Adrenal gland (tissue), 12 donors: ENCODE measurements around the gene ABCG1. TPM values are rescaled to one million over a fixed set of nuclear protein-coding genes. Genes with fewer than 3 reads are reported as not detected.

Experiments used
- DNase-seq, 7 donors: peaks; one replicate each; pipeline ENCODE4 v3.0.0-alpha.2; 2019 to 2020
- H3K27ac ChIP-seq, 5 donors: fragments of 200-600 bp; sonication (generic) in 4 of 5; 1 replicate in 3 of 5; 2 replicates in 2 of 5; pipeline versions ENCODE4 v1.5.1 to v1.8.0; 2016 to 2020; ENCODE audit warnings: mild to moderate bottlenecking in 1 of 5
- H3K27me3 ChIP-seq: fragments of 200-600 bp; 2 replicates; pipeline ENCODE4 v1.8.0; 2021
- H3K36me3 ChIP-seq, 2 donors: fragments of 200-600 bp; replicated peaks in 1 of 2; 1 replicate in 1 of 2; 2 replicates in 1 of 2; pipeline versions ENCODE4 v1.5.1 to v1.8.0; 2018 to 2022
- H3K4me1 ChIP-seq, 2 donors: fragments of 200-600 bp; replicated peaks in 1 of 2; 1 replicate in 1 of 2; 2 replicates in 1 of 2; pipeline versions ENCODE4 v1.5.1 to v1.8.0; 2018 to 2021
- H3K4me3 ChIP-seq, 4 donors: fragments of 200-600 bp; sonication (generic) in 3 of 4; one replicate each; pipeline ENCODE4 v1.5.1; 2016 to 2018
- H3K9me3 ChIP-seq, 3 donors: fragments of 200-600 bp; sonication (generic) in 1 of 3; replicated peaks in 1 of 3; 1 replicate in 2 of 3; 2 replicates in 1 of 3; pipeline versions ENCODE4 v1.5.1 to v1.8.0; 2016 to 2021
- CTCF ChIP-seq, 6 experiments: fragments of 450-650 bp in 4 of 6; fragments of 200-600 bp in 2 of 6; sonication (generic) in 1 of 6; IDR thresholded peaks; 1 replicate in 5 of 6; 2 replicates in 1 of 6; pipeline versions ENCODE4 v1.5.1 to v1.8.0; 2016 to 2021; ENCODE audit warnings: antibody characterized with exemption in 6 of 6, mild to moderate bottlenecking in 2 of 6, moderate library complexity in 1 of 6
- POLR2A ChIP-seq, 2 donors: fragments of 450-650 bp; IDR thresholded peaks; one replicate each; pipeline ENCODE4 v1.6.1; 2017; ENCODE audit warnings: antibody characterized with exemption in 2 of 2, mild to moderate bottlenecking in 2 of 2, moderate library complexity in 1 of 2
- whole genome bisulfite sequencing, 4 donors: extraction: QIAGEN DNeasy Blood & Tissue Kit in 2 of 4; methylation state at CpG; one replicate each; pipeline versions ENCODE4 v1.1.5 to v1.1.7; 2013 to 2017; 5-methylcytosine and 5-hydroxymethylcytosine counted together
- intact Hi-C, 2 donors: fragments of 100-400 bp; cut with DNase I; formaldehyde crosslinking; loops; one replicate each; pipeline versions ENCODE4 v1.14.1 to v1.15.0; 2022 to 2023
- polyA plus RNA-seq, 3 donors: library from polyadenylated mRNA; stranded (reverse); fragments of 200-250 nt in 2 of 3; fragments of 350-450 nt in 1 of 3; fragmentation: Illumina TruSeq in 1 of 3; extraction: RNeasy Lipid Tissue Mini Kit (QIAGEN cat#74804) in 1 of 3; gene quantifications; one replicate each; pipeline ENCODE4 v1.2.3, GENCODE V29; 2013 to 2014
- total RNA-seq, 9 donors: library from RNA; depleted of rRNA in 4 of 9; stranded (reverse); fragments of >200 nt in 4 of 9; fragments of 120-200 nt in 1 of 9; fragmentation: NEBNext Ultra II Directional in 1 of 9; extraction: Animal tissue kit (Norgen Biotek cat#: 25700) in 1 of 9; gene quantifications; one replicate each; pipeline versions ENCODE4 v1.1.0 to v1.2.4, GENCODE V29; 2013 to 2023
- donor health status: healthy with polysubstance abuse.
- donor health status: Bipolar disorder and iron deficiency.
- donor health status: DM: yes; HTN: yes; CAD: no.
- donor health status: DM: no; HTN: no; CAD: no.
- donor health status: DM: no; HTN: no; CAD: no.
- donor health status: DM: yes; HTN: yes; CAD: no.

The ABCG1 gene
- total and polyA plus RNA-seq, 12 donors: 23.2 to 136 (median 67.9) TPM

- Histone ChIP-seq H3K4me1 (peaks cover 24 to 37% of the 10 kb centered on the region in 2 donors), H3K36me3 (no peaks in the 10 kb centered on the region), H3K4me3 (peak overlapping the region in 1 of 4 donors; percentile 6), H3K27me3 (no peaks in the 10 kb centered on the region), H3K27ac (peak overlapping the region in 4 of 5 donors; percentile 60 to 93 (median 78)), H3K9me3 (no peaks in the 10 kb centered on the region)
- intact Hi-C loops: no loop called here
- TF ChIP-seq POLR2A (IDR thresholded peaks at IDR 0.05): peak in 1 of 2 donors; percentile 26
- no peak for TF ChIP-seq CTCF (IDR thresholded peaks at IDR 0.05)
- 48 to 52% (median 48%) methylated on average over 15 of the region's 15 CpGs for WGBS, 4 donors
- DNase-seq: peak in 4 of 7 donors; percentile 19 to 74 (median 36)
Measured at GRCh38 chr21:42221581-42222345, 2.8 kb downstream of the ABCG1 start.

GRCh38 chr21:42222386-42222785, 3.4 kb downstream of the ABCG1 start:
- 81 to 87% (median 83%) methylated on average over 6 of the region's 6 CpGs for WGBS, 4 donors
- DNase-seq: peak in 3 of 7 donors; percentile 14 to 53 (median 14)
- TF ChIP-seq POLR2A (IDR thresholded peaks at IDR 0.05) (no peak), CTCF (IDR thresholded peaks at IDR 0.05) (no peak)
- H3K4me1 ChIP-seq: peaks cover 26 to 37% of the 10 kb centered on the region in 2 donors
- no peaks in the 10 kb centered on the region for H3K36me3 ChIP-seq
- no peaks in the 10 kb centered on the region for H3K27me3 ChIP-seq
- no peaks in the 10 kb centered on the region for H3K9me3 ChIP-seq
- H3K4me3 ChIP-seq: no peak overlapping the region
- intact Hi-C loops: no loop called here
- H3K27ac ChIP-seq: peak overlapping the region in 2 of 5 donors; percentile 88 to 93

- no peaks in the 10 kb centered on the region for H3K9me3 ChIP-seq
- H3K36me3 ChIP-seq: no peaks in the 10 kb centered on the region
- no peaks in the 10 kb centered on the region for H3K27me3 ChIP-seq
- intact Hi-C loops: no loop called here
- WGBS, 4 donors: 90 to 94% (median 92%) methylated on average over 9 of the region's 9 CpGs
- TF ChIP-seq POLR2A (IDR thresholded peaks at IDR 0.05) (no peak), CTCF (IDR thresholded peaks at IDR 0.05) (no peak)
- H3K4me1 ChIP-seq: peaks cover 31 to 42% of the 10 kb centered on the region in 2 donors
- DNase-seq: peak in 3 of 7 donors; percentile 13 to 49 (median 14)
- peak overlapping the region in 2 of 5 donors; percentile 3 to 88 for H3K27ac ChIP-seq
- H3K4me3 ChIP-seq: no peak overlapping the region
Measured at GRCh38 chr21:42222821-42223390, 4.0 kb downstream of the ABCG1 start.

- peak in 4 of 7 donors; percentile 12 to 49 (median 18) for DNase-seq
- intact Hi-C loops: no loop called here
- TF ChIP-seq POLR2A (IDR thresholded peaks at IDR 0.05) (no peak), CTCF (IDR thresholded peaks at IDR 0.05) (no peak)
- Histone ChIP-seq H3K9me3 (no peaks in the 10 kb centered on the region), H3K4me1 (peaks cover 39 to 47% of the 10 kb centered on the region in 2 donors), H3K4me3 (no peak overlapping the region), H3K27ac (peak overlapping the region in 1 of 5 donors; percentile 3), H3K36me3 (no peaks in the 10 kb centered on the region), H3K27me3 (no peaks in the 10 kb centered on the region)
- WGBS, 4 donors: 91 to 99% (median 94%) methylated on average over 7 to 15 of the region's 15 CpGs
Measured at GRCh38 chr21:42223826-42224575, 5.1 kb downstream of the ABCG1 start.
